K562 (cell line): Measurements from ENCODE around the gene ITPR1. TPM values are rescaled to one million over a fixed set of nuclear protein-coding genes. Genes with fewer than 3 reads are reported as not detected.

Source experiments
- ATAC-seq: fragments of 200-7000 bp; cut with Tn5 transposase; 3 replicates; pipeline ENCODE4 v1.9.1; 2020; ENCODE audit warnings: moderate library complexity
- BruUV-seq: library from RNA; stranded (reverse); fragments of 400-500 nt; replicated peaks from 2 replicates; lab custom pipeline; 2021; lab: Mats Ljungman, UMichigan
- CTCF ChIA-PET: fragments of 300-600 bp; formaldehyde crosslinking; extraction: SDS; loops from one replicate; lab custom pipeline; 2021; ENCODE audit warnings: low intra/inter-chr PET ratio; lab: Yijun Ruan, JAX
- POLR2A ChIA-PET: fragments of 300-600, 350-650 bp; sonication (Branson Sonifier 250); formaldehyde crosslinking; extraction: SDS; loops from one replicate; lab custom pipeline; 2021; ENCODE audit warnings: antibody characterized with exemption, inconsistent platforms; lab: Yijun Ruan, JAX
- DNase-seq, 4 experiments: peaks; one replicate each; pipeline versions ENCODE4 v3.0.0 to v3.0.0-alpha.2; 2011 to 2018; ENCODE audit warnings: low spot score in 3 of 4, mixed read lengths in 3 of 4; ENCODE audit errors: extremely low read depth in 1 of 4
- FAIRE-seq: peaks from 2 replicates; lab custom pipeline; 2011; peaks lifted over from hg19 to GRCh38; lab: Jason Lieb, UNC
- H2AFZ ChIP-seq: 2 replicates; pipeline ENCODE4 v1.6.0; 2011; ENCODE audit warnings: low read depth, low read length, control low read depth, inconsistent platforms
- H3K27ac ChIP-seq: fragments of 200-600 bp; 3 replicates; pipeline ENCODE4 v1.8.0; 2011; ENCODE audit warnings: low read depth, mild to moderate bottlenecking, control low read depth, inconsistent platforms, low read length, moderate library complexity, mixed read lengths; ENCODE audit errors: extremely low read depth
- H3K27me3 ChIP-seq, 2 experiments: fragments of 300-600 bp in 1 of 2; 2 replicates in 1 of 2; 3 replicates in 1 of 2; pipeline versions ENCODE4 v1.6.0 to v1.8.0; 2011; ENCODE audit warnings: inconsistent platforms in 2 of 2, low read length in 2 of 2, mild to moderate bottlenecking in 1 of 2, mixed read lengths in 1 of 2, moderate library complexity in 1 of 2; ENCODE audit not compliant: control insufficient read depth in 2 of 2, insufficient read depth in 2 of 2
- H3K36me3 ChIP-seq: fragments of 300-600 bp; 3 replicates; pipeline ENCODE4 v1.8.0; 2011; ENCODE audit warnings: mild to moderate bottlenecking, low read length, inconsistent platforms; ENCODE audit not compliant: control insufficient read depth, insufficient read depth
- H3K4me1 ChIP-seq, 2 experiments: fragments of 200-600 bp in 1 of 2; replicated peaks in 1 of 2; 2 replicates in 1 of 2; 3 replicates in 1 of 2; pipeline versions ENCODE4 v1.5.1 to v1.8.0; 2011; ENCODE audit warnings: inconsistent platforms in 2 of 2, low read length in 2 of 2, mild to moderate bottlenecking in 1 of 2, mixed read lengths in 1 of 2, moderate library complexity in 1 of 2; ENCODE audit not compliant: control insufficient read depth in 2 of 2, insufficient read depth in 2 of 2
- H3K4me2 ChIP-seq: 2 replicates; pipeline ENCODE4 v1.6.1; 2011; ENCODE audit warnings: low read length, control low read depth, inconsistent platforms, mixed read lengths; ENCODE audit not compliant: insufficient read depth
- H3K4me3 ChIP-seq: fragments of 200-600 bp; sonication (generic), shearing (Covaris generic); 2 replicates; pipeline ENCODE4 v1.5.1; 2016; ENCODE audit warnings: control low read depth, inconsistent platforms
- H3K79me2 ChIP-seq: fragments of 200-600 bp; 3 replicates; pipeline ENCODE4 v1.8.0; 2011; ENCODE audit warnings: low read length, inconsistent platforms; ENCODE audit not compliant: control insufficient read depth, insufficient read depth
- H3K9ac ChIP-seq, 2 experiments: 2 replicates each; pipeline versions ENCODE4 v1.6.0 to v1.6.1; 2011; ENCODE audit warnings: low read depth in 2 of 2, low read length in 2 of 2, control low read depth in 1 of 2, inconsistent platforms in 1 of 2, mild to moderate bottlenecking in 1 of 2, mixed read lengths in 1 of 2; ENCODE audit not compliant: insufficient read depth in 1 of 2
- H3K9me1 ChIP-seq: one replicate; pipeline ENCODE4 v1.6.0; 2011; ENCODE audit warnings: inconsistent platforms, mild to moderate bottlenecking, low read length, moderate library complexity; ENCODE audit not compliant: control insufficient read depth, insufficient read depth
- H3K9me3 ChIP-seq: replicated peaks from 2 replicates; pipeline ENCODE4 v1.5.1; 2011; ENCODE audit warnings: low read depth, low read length, inconsistent platforms; ENCODE audit not compliant: control insufficient read depth, insufficient read depth
- H4K20me1 ChIP-seq: replicated peaks from 2 replicates; pipeline ENCODE4 v1.6.1; 2011; ENCODE audit warnings: low read length, inconsistent platforms, mixed read lengths; ENCODE audit not compliant: control insufficient read depth, insufficient read depth
- ARID1B ChIP-seq: fragments of 450-650 bp; IDR thresholded peaks from 2 replicates; pipeline ENCODE4 v1.6.1; 2016; ENCODE audit warnings: antibody characterized with exemption, mild to moderate bottlenecking, inconsistent platforms
- ARID2 ChIP-seq: fragments of 450-650 bp; IDR thresholded peaks from 2 replicates; pipeline ENCODE4 v1.6.1; 2017; ENCODE audit warnings: antibody characterized with exemption, mild to moderate bottlenecking
- CC2D1A ChIP-seq: fragments of 450-650 bp; IDR thresholded peaks from 2 replicates; pipeline ENCODE4 v1.6.1; 2017; ENCODE audit warnings: mild to moderate bottlenecking
- CEBPG ChIP-seq, 3 experiments: fragments of 200-800 bp in 1 of 3; sonication (Bioruptor generic) in 1 of 3; sonication (generic) in 1 of 3; formaldehyde crosslinking in 1 of 3; IDR thresholded peaks in 2 of 3; conservative IDR thresholded peaks in 1 of 3; 2 replicates each; pipeline versions ENCODE4 v1.6.1 to v1.8.0; 2016 to 2022; ENCODE audit warnings: missing compliant biosample characterization in 2 of 3, missing genetic modification characterization in 2 of 3, mild to moderate bottlenecking in 1 of 3, missing genetic modification reagents in 1 of 3
- EWSR1 ChIP-seq: fragments of 450-650 bp; IDR thresholded peaks from 2 replicates; pipeline ENCODE4 v1.6.1; 2018; ENCODE audit warnings: borderline replicate concordance, mild to moderate bottlenecking, low read depth, moderate library complexity; ENCODE audit not compliant: partially characterized antibody
- FOXP1 ChIP-seq: sonication (generic); formaldehyde crosslinking; IDR thresholded peaks from 2 replicates; pipeline ENCODE4 v1.8.0; 2022; ENCODE audit warnings: mild to moderate bottlenecking, missing genetic modification reagents
- GTF2E2 ChIP-seq: fragments of 200-800 bp; sonication (Bioruptor generic); IDR thresholded peaks from 2 replicates; pipeline ENCODE4 v1.6.1; 2016; ENCODE audit warnings: missing genetic modification characterization, missing compliant biosample characterization
- MBD2 ChIP-seq: sonication (generic); IDR thresholded peaks from 2 replicates; pipeline ENCODE4 v1.6.1; 2016; ENCODE audit warnings: low read depth, borderline replicate concordance
- RBM22 ChIP-seq: fragments of 200-400 bp; formaldehyde crosslinking; IDR thresholded peaks from 2 replicates; pipeline ENCODE4 v1.6.1; 2018; ENCODE audit warnings: low read length, low read depth; ENCODE audit not compliant: poor library complexity, severe bottlenecking
- RCOR1 ChIP-seq, 2 experiments: IDR thresholded peaks; 2 replicates each; pipeline ENCODE4 v1.6.1; 2012; ENCODE audit warnings: low read depth in 2 of 2, low read length in 2 of 2, borderline replicate concordance in 1 of 2, improper control_type of control experiment in 1 of 2
- SOX6 ChIP-seq: fragments of 450-650 bp; IDR thresholded peaks from 2 replicates; pipeline ENCODE4 v1.6.1; 2014; ENCODE audit warnings: mild to moderate bottlenecking
- SRSF3 ChIP-seq: fragments of 200-400 bp; formaldehyde crosslinking; IDR thresholded peaks from 2 replicates; pipeline ENCODE4 v1.6.1; 2016; ENCODE audit warnings: mild to moderate bottlenecking, low read length, moderate library complexity; ENCODE audit not compliant: insufficient read depth
- TCF7L2 ChIP-seq: fragments of 150-350 bp; IDR thresholded peaks from 2 replicates; pipeline ENCODE4 v1.6.1; 2016; ENCODE audit warnings: low read depth, mild to moderate bottlenecking, low read length, moderate library complexity
- THRAP3 ChIP-seq: fragments of 450-650 bp; IDR thresholded peaks from 2 replicates; pipeline ENCODE4 v1.6.1; 2016; ENCODE audit warnings: mild to moderate bottlenecking, inconsistent platforms, borderline replicate concordance
- ZNF311 ChIP-seq: fragments of 250-450 bp; sonication (Bioruptor Pico); IDR thresholded peaks from 2 replicates; pipeline ENCODE4 v1.4.0; 2020; ENCODE audit warnings: mild to moderate bottlenecking, moderate library complexity
- ZNF695 ChIP-seq: fragments of 450-650 bp; formaldehyde crosslinking; IDR thresholded peaks from 2 replicates; pipeline ENCODE4 v1.4.0; 2020; ENCODE audit warnings: mild to moderate bottlenecking, moderate library complexity
- WGBS: fragments of 100-300 bp; shearing (Covaris generic); methylation state at CpG from one replicate; pipeline ENCODE4 v1.1.6; 2016; ENCODE audit warnings: low coverage, mixed read lengths; ENCODE audit not compliant: insufficient coverage; ENCODE audit errors: missing lambda C conversion rate; 5-methylcytosine and 5-hydroxymethylcytosine counted together
- in situ Hi-C: fragments of 300-500 bp; cut with MboI; formaldehyde crosslinking; loops from 4 replicates; pipeline ENCODE4 v1.15.0; 2018; ENCODE audit warnings: inconsistent platforms, mixed read lengths
- intact Hi-C: fragments of 100-400 bp; cut with micrococcal nuclease; formaldehyde crosslinking; loops from 2 replicates; pipeline ENCODE4 v1.14.2; 2022
- polyA plus RNA-seq, 8 experiments: library from polyadenylated mRNA; depleted of rRNA in 4 of 8; stranded (reverse) in 5 of 8; unstranded in 3 of 8; fragments of >200 nt; fragmentation: Nextera tagmentation in 2 of 8; fragmentation: Illumina TruSeq in 1 of 8; extraction: Ambion mirVana in 2 of 8; extraction: Trizol in 1 of 8; gene quantifications; 2 replicates each; pipeline versions ENCODE4 v1.2.1 to v1.2.3, GENCODE V29; 2011 to 2014; ENCODE audit warnings: inconsistent platforms in 1 of 8, missing spikeins in 1 of 8
- total RNA-seq, 7 experiments: library from RNA; depleted of rRNA in 6 of 7; stranded (reverse); fragments of >200 nt in 6 of 7; fragmentation: Illumina TruSeq in 2 of 7; extraction: Trizol in 2 of 7; gene quantifications; 2 replicates each; pipeline versions ENCODE4 v1.2.1 to v1.2.3, GENCODE V29; 2011 to 2021; ENCODE audit warnings: low replicate concordance in 1 of 7
- TF ChIP-seq, protein P1 (sequence below): fragments of 250-450 bp; sonication (Bioruptor Pico); IDR thresholded peaks from 2 replicates; pipeline ENCODE4 v1.8.0; 2022; ENCODE audit warnings: moderate library complexity, mild to moderate bottlenecking, inconsistent platforms
- TF ChIP-seq, protein P2 (sequence below): IDR thresholded peaks from 3 replicates; pipeline ENCODE4 v1.6.1; 2011; ENCODE audit warnings: borderline replicate concordance, mild to moderate bottlenecking; ENCODE audit not compliant: insufficient read length, insufficient read depth

The ITPR1 gene
- total and polyA plus RNA-seq, 9 of the 15 experiments (the other 6 are each of a cell fraction or from before 2014, with no cell fraction given) = 22.4 to 40.0 (median 27.4) TPM

DNA sequence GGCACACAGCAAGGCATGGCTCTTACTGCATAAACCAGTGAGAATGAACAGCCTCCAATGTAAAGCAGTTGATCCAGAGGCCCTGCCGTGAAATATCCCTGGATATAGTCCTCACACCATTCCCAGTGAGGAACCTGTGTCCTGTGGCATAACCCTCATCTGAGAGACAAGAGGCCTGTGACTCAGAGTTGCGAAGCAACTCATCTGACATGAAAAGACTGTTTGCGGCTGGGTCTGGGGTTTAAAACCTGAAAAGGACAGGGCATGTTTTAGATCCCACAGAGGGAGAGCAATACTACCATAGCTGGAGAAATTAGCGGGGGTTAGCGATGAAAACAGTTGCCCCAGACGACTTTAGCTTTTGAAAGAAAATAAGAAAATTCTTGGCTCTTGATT is 320.8 kb downstream of the ITPR1 start (continued):
- 0 out of 2 replicates have a peak, but pooled peaks have one; percentile 20 for TF ChIP-seq TCF7L2
- TF ChIP-seq ARID1B = no peak
- 0 out of 2 replicates have a peak, but pooled peaks have one; percentile 30 for TF ChIP-seq ZNF695 (CRISPR knock-in tag)
- TF ChIP-seq ARID2 = 0 out of 2 replicates have a peak, but pooled peaks have one; percentile 36
- TF ChIP-seq GTF2E2 (tag) = peak; percentile 82
- no peak for TF ChIP-seq CEBPG (CRISPR knock-in tag; IDR thresholded peaks at IDR 0.05)
- TF ChIP-seq CEBPG (tag; conservative IDR thresholded peaks at IDR 0.05 in 1 of 2, IDR thresholded peaks at IDR 0.05 in 1 of 2) = peak in 1 of 2 experiments; percentile 13; a peak in 1 of 4 replicates

DNA sequence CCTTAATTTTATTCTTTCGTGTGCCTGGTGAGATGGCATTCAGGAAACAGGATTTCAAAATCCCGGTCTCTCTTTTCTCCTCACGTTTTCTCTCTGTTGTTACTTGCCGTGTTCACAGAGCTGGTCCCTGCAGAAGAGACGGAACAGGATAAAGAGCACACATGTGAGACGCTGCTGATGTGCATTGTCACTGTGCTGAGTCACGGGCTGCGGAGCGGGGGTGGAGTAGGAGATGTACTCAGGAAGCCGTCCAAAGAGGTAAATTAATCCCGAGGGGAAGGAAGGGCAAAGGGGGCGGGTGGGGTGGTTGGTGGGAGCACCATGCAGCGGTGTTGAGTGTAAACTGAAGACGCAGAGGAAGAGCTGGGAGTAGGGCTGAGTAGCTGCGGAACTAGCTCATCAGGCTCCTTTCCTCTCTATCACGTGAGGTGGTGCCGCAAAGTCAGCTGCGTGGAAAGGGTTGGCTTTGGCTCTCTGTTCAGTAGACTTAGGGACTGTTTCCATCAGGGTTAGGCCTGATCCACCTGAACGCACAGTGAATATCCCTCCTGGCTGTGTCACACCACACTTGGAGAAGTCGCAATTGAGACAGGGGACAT is 321.3 kb downstream of the ITPR1 start:
- H3K4me3 ChIP-seq = peak overlapping the region; percentile 39
- ChIA-PET CTCF (no interaction called here), POLR2A (interaction anchor here (0.6 to 4.9 kb wide), 19 partner anchors 8 to 321 kb away, joined by 3 to 61 read pairs (median 4); partner anchors contain the start of gene ITPR1)
- no peaks in the 10 kb centered on the region for H3K27me3 ChIP-seq
- peak overlapping the region; percentile 93 for H3K27ac ChIP-seq
- WGBS = under 1% methylated on average over 17 of the region's 20 CpGs
- in situ Hi-C loops = loop anchor here (5.0 kb wide), 1 partner anchor 92 kb away; no protein-coding TSS in a partner anchor
- H3K9ac ChIP-seq = peak overlapping the region; percentile 79 to 88; a peak in 3 of 4 replicates
- H3K4me1 ChIP-seq = peaks cover 16 to 67% of the 10 kb centered on the region in 2 experiments
- H3K79me2 ChIP-seq = peaks cover 48% of the 10 kb centered on the region
- intact Hi-C loops = loop anchor here (1.0 to 5.0 kb wide), 5 partner anchors 75 to 378 kb away; no protein-coding TSS in a partner anchor
- H2AFZ ChIP-seq = peak overlapping the region; percentile 75
- H3K4me2 ChIP-seq = peak overlapping the region; percentile 75
- no TSS peak for BruUV-seq
- DNase-seq (peak; percentile 96 to 99 (median 98)), FAIRE-seq (peak; percentile 94), ATAC-seq (peak; percentile 93)
- no peaks in the 10 kb centered on the region for H4K20me1 ChIP-seq
- no peaks in the 10 kb centered on the region for H3K9me3 ChIP-seq
- H3K9me1 ChIP-seq = no peaks in the 10 kb centered on the region
- peaks cover 36% of the 10 kb centered on the region for H3K36me3 ChIP-seq
- TF ChIP-seq SOX6 (peak; percentile 94), RCOR1 (IDR thresholded peaks at IDR 0.05; ENCODE audit: borderline replicate concordance in 1 of 2, low read depth in 2 of 2, low read length in 2 of 2) (peak; percentile 53 to 96; a peak in 3 of 4 replicates), SRSF3 (no peak), RBM22 (no peak), EWSR1 (no peak), MBD2 (peak; percentile 64; the same call in 1 of the 2 replicates), ZNF311 (CRISPR knock-in tag) (no peak), THRAP3 (no peak; the same call in 1 of the 2 replicates), FOXP1 (CRISPR knock-in tag) (peak; percentile 56; the same call in 1 of the 2 replicates), CC2D1A (peak; percentile 69; the same call in 1 of the 2 replicates)
- TF ChIP-seq, protein P1, sequence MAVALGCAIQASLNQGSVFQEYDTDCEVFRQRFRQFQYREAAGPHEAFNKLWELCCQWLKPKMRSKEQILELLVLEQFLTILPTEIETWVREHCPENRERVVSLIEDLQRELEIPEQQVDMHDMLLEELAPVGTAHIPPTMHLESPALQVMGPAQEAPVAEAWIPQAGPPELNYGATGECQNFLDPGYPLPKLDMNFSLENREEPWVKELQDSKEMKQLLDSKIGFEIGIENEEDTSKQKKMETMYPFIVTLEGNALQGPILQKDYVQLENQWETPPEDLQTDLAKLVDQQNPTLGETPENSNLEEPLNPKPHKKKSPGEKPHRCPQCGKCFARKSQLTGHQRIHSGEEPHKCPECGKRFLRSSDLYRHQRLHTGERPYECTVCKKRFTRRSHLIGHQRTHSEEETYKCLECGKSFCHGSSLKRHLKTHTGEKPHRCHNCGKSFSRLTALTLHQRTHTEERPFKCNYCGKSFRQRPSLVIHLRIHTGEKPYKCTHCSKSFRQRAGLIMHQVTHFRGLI (CRISPR knock-in tag) = no peak
- TF ChIP-seq, protein P2, sequence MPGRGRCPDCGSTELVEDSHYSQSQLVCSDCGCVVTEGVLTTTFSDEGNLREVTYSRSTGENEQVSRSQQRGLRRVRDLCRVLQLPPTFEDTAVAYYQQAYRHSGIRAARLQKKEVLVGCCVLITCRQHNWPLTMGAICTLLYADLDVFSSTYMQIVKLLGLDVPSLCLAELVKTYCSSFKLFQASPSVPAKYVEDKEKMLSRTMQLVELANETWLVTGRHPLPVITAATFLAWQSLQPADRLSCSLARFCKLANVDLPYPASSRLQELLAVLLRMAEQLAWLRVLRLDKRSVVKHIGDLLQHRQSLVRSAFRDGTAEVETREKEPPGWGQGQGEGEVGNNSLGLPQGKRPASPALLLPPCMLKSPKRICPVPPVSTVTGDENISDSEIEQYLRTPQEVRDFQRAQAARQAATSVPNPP = no peak
